Measurements from ENCODE around the gene RPH3AL. TPM values are rescaled to one million over a fixed set of nuclear protein-coding genes. Genes with fewer than 3 reads are reported as not detected.

The RPH3AL gene
- total RNA-seq, 1 experiment from 2014 or later: 2.8 TPM

DNA sequence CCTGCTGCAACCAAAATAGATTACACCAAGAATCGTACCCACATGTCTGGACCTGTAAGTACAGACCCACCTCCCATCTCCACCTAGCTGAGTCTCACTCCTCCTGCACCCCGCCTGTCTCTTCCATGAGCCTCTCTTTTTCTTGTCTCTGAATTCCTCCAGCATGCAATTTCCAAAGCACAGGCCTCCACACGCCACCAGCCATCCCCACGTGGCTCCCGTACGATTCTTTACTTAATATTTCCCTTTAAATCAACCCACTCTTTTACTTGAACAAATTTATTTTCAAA is 1.2 kb downstream of the RPH3AL start:
- Histone ChIP-seq H3K27me3 (ENCODE audit: control insufficient read depth, insufficient read depth, low read length) (no peaks in the 10 kb centered on the region), H3K4me3 (ENCODE audit: insufficient read depth, low read depth, low read length) (no peak overlapping the region), H3K36me3 (replicated peaks; ENCODE audit: control insufficient read depth, insufficient read depth, low read length) (no peaks in the 10 kb centered on the region)
- no peak for DNase-seq

DNA sequence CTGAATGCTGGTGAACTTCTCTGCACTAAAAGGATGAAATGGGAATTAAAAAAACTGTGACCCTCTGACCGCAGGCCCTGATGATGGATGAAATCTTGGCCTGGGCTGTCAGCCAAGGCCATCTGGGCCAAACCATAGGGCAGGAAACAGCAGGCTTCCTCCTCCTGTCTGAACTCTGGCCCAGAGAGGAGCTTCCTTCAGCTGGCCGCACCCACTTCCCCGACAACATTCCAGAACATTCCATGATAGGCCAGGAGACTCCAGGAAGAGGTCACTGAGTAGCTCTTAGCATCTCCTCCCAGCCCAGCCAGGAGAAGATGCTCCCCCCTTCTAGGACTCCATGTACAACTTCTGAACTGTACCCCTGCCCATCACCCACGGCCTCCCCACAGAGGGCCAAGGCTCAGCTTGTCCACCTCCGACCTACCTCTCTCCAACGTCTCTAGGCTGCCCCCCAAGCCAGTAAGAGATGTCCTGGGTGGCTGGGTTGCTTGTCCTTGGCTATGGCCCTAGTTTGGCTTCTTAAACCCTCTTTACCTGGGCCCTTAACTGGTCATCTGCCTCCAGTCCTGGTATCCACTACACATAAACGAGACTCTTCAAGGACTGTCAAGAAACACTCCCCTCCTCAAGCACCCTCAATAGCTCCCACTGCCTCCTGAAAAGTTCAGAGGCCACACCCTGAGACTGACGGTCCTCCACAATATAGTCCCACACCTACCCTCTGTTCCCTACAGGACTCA is 1.7 kb downstream of the RPH3AL start:
- Histone ChIP-seq H3K27me3 (ENCODE audit: control insufficient read depth, insufficient read depth, low read length) (no peaks in the 10 kb centered on the region), H3K36me3 (replicated peaks; ENCODE audit: control insufficient read depth, insufficient read depth, low read length) (no peaks in the 10 kb centered on the region), H3K4me3 (ENCODE audit: insufficient read depth, low read depth, low read length) (no peak overlapping the region)
- DNase-seq: peak; percentile 48

DNA sequence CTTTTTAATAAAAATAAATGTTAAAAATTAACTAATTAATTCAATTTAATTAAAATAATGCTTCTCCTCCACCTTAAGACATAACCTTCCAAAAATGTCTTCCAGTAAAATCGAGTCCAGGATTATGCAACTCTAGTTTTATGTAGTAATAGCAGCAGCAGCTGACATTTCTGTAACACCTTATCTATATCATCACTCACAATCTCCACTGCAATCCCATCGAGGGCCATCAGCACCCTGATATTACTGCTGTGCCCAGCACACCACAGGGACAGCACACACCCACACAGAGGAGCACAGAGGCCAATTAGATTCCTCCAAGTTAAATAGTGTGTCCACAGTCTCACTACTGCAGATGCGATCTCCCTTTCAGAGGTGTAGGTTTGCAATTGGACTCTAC is 2.9 kb downstream of the RPH3AL start:
- Histone ChIP-seq H3K27me3 (ENCODE audit: control insufficient read depth, insufficient read depth, low read length) (no peaks in the 10 kb centered on the region), H3K4me3 (ENCODE audit: insufficient read depth, low read depth, low read length) (no peak overlapping the region), H3K36me3 (replicated peaks; ENCODE audit: control insufficient read depth, insufficient read depth, low read length) (no peaks in the 10 kb centered on the region)
- no peak for DNase-seq

DNA sequence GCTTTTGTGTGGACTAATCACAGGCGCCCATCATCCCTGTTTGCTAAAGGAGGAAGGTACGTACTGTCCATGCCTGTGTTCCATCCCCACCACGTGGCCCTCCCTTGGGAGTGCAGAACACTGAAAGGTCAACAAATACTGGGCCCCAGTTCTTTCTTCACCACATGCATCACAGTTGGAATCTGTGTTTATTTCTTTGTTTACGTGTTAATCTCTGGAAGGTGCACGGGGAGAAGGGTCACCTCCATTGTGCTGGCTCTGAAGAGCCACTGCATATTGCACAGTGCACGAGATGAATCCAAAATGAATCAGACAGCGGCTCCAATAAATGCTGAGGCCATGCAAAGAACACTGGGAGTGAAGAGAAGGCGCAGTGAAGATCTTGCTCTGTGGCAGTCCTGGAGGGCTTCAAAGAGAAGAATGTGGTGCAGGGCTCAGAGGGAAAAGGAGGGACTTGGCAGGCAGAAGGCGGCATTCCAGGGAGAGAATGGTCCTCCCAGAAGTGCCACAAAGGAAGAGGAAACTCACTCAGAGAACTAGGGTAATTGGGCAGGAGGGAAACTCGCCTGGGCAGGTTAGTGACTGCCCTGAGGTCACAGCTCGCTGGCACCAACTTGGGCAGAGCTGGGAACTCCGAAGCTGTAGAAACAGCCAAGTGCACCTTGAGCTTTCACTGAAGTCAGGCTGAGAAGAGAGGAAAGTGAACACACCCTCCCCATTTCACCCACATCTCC is 3.7 kb downstream of the RPH3AL start:
- Histone ChIP-seq H3K4me3 (ENCODE audit: insufficient read depth, low read depth, low read length) (no peak overlapping the region), H3K36me3 (replicated peaks; ENCODE audit: control insufficient read depth, insufficient read depth, low read length) (no peaks in the 10 kb centered on the region), H3K27me3 (ENCODE audit: control insufficient read depth, insufficient read depth, low read length) (no peaks in the 10 kb centered on the region)
- no peak for DNase-seq

DNA sequence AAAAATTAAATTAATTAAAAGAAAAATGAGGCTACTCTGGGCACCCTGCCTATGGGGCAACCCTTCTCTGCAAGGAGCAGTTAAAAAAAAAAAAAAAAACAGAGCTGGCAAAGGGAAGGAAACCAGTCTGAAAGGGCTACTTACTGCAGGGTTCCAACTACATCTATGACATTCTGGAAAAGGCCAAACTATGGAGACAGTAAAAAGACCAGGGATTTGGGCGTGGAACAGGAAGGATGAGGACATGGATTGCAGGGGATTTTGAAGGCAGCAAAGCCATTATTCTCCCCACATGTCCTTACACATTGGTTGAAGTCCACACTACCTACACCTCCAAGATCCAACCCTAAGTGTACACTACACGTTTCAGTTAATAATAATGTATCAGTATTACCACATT is 4.6 kb downstream of the RPH3AL start:
- no peak for DNase-seq
- H3K36me3 ChIP-seq (replicated peaks; ENCODE audit: control insufficient read depth, insufficient read depth, low read length): no peaks in the 10 kb centered on the region
- no peak overlapping the region for H3K4me3 ChIP-seq (ENCODE audit: insufficient read depth, low read depth, low read length)
- H3K27me3 ChIP-seq (ENCODE audit: control insufficient read depth, insufficient read depth, low read length): no peaks in the 10 kb centered on the region

DNA sequence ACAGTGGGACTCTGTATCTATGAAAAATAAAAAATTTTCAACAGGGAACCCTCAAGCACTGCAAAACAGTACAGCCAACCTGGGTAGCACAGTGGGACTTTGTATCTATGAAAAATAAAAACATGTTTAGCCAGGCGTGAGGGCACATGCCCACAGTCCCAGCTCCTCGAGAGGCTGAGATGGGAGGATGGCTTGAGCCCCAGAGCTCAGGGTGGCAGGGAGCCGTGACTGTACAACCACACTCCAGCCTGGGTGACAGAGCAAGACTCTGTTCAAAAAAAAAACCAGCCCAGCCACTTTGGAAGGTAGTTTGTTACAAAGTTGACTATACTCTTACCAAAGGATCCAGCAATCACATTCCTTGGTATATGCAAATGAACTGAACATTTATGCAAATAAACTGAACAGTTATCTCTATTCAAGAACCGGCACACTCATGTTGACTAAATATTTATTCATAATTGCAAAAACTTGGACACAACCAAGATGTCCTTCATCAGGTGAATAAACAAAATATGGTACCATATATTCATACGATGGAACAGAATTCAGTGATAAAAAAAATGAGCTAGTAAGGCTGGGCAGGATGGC is 5.2 kb downstream of the RPH3AL start:
- no peak overlapping the region for H3K4me3 ChIP-seq (ENCODE audit: insufficient read depth, low read depth, low read length)
- no peak for DNase-seq

DNA sequence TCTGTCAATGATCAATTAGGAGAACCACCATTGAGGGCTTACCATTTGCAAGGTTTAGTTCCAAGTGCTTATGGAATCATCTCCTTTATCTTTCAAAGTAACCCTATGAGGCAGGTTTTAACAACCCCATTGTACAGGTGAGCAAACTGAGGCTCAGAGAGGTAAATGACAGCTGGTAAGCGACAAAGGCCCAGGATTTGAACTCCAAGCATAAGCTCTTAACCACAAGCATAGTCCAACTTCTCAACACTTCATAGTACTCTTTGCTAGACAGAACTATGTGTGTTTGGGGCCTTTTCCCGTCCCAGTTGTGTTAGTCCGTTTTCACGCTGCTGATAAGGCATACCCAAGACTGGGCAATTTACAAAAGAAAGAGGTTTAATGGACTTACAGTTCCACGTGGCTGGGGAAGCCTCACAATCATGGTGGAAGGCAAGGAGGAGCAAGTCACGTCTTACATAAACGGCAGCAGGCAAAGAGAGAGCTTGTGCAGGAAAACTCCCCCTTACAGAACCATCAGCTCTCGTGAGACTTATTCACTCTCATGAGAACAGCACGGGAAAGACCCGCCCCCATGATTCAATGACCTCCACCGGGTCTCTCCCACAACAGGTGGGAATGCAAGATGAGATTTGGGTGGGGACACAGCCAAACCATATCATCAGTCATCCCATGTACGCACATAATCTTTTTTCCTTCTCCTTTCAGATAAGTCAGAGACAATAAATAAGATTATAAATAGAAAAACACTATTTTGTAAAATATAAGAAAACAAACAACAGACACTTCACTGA is 6.4 kb downstream of the RPH3AL start:
- Histone ChIP-seq H3K36me3 (replicated peaks; ENCODE audit: control insufficient read depth, insufficient read depth, low read length) (no peaks in the 10 kb centered on the region), H3K27me3 (ENCODE audit: control insufficient read depth, insufficient read depth, low read length) (no peaks in the 10 kb centered on the region), H3K4me3 (ENCODE audit: insufficient read depth, low read depth, low read length) (no peak overlapping the region)
- no peak for DNase-seq

More for the DNA sequence above, 5.2 kb downstream of the RPH3AL start:
- no peaks in the 10 kb centered on the region for H3K36me3 ChIP-seq (replicated peaks; ENCODE audit: control insufficient read depth, insufficient read depth, low read length)
- H3K27me3 ChIP-seq (ENCODE audit: control insufficient read depth, insufficient read depth, low read length): no peaks in the 10 kb centered on the region

DNA sequence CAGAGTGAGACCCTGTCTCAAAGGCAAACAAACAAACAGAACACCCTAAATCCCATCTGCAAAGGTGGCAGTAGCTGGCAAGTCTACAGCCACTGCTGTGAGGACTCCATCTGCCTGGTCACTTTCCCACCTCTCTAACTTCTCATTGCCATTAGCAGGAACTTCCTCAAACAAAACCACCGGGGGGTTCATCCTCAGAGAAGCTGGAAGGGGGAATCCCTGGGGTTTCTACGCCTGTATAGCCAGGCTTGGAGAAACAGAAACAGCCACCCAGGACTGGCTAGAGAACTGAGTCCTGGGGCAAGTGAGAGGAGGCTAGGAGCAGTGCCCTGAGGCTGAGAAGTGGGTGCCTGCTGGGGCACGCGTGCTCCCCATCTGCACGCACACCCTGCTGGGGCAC is 7.3 kb downstream of the RPH3AL start:
- Histone ChIP-seq H3K36me3 (replicated peaks; ENCODE audit: control insufficient read depth, insufficient read depth, low read length) (no peaks in the 10 kb centered on the region), H3K27me3 (ENCODE audit: control insufficient read depth, insufficient read depth, low read length) (no peaks in the 10 kb centered on the region)
- peak; percentile 21 for DNase-seq

DNA sequence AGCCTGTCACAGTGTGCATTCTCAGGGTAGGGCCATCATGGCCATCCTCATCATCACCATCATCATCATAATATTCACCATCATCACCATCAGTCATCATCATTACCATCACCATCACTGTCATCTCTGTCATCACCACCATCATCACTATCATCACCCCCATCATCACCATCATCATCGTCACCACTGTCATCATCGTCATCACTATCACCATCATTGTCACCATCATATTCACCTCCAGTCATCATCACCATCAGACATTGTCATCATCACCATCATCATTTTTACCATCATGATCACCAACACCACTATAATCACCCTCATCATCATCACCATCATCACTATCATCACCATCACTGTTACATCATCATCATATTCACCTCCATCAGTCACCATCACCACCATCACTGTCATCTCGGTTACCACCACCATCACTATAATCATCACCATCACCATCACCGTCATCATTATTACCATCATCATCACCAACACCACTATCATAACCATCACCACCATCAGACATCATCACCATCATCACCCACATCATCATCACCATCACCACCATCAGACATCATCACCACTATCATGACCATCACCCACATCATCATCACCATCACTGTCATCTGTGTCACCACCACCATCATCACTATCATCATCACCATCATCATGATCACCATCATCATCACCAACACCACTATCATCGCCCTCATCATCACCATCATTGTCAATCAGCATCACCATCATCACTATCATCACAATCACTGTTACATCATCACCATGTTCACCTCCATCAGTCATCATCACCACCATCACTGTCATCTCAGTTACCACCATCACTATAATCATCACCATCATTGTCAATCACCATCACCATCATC is 8.5 kb downstream of the RPH3AL start:
- no peaks in the 10 kb centered on the region for H3K27me3 ChIP-seq (ENCODE audit: control insufficient read depth, insufficient read depth, low read length)
- DNase-seq: no peak

More for the DNA sequence above, 7.3 kb downstream of the RPH3AL start:
- no peak overlapping the region for H3K4me3 ChIP-seq (ENCODE audit: insufficient read depth, low read depth, low read length)

DNA sequence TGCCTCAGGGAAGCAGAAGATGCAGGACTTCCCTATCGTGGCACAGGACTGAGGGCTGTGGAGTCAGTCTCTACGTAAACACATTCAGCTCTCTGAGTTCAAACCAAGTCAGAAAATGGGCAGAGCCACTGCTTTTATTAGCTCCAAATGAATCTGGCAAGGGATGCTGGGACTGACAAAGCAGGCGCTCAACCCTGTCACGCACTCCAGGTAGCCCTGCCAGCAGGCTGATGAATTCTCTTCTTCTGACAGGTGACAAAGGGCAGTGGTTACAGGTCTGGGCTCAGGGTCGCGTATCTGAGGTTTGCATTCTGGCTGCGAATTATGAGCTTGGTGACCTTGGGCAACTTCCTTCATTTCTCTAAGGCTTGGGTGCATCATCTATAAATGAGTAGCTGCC is 9.4 kb downstream of the RPH3AL start:
- Histone ChIP-seq H3K27me3 (ENCODE audit: control insufficient read depth, insufficient read depth, low read length) (no peaks in the 10 kb centered on the region), H3K4me3 (ENCODE audit: insufficient read depth, low read depth, low read length) (no peak overlapping the region), H3K36me3 (replicated peaks; ENCODE audit: control insufficient read depth, insufficient read depth, low read length) (no peaks in the 10 kb centered on the region)
- DNase-seq: peak; percentile 15

More for the DNA sequence above, 8.5 kb downstream of the RPH3AL start:
- H3K4me3 ChIP-seq (ENCODE audit: insufficient read depth, low read depth, low read length): no peak overlapping the region
- H3K36me3 ChIP-seq (replicated peaks; ENCODE audit: control insufficient read depth, insufficient read depth, low read length): no peaks in the 10 kb centered on the region

DNA sequence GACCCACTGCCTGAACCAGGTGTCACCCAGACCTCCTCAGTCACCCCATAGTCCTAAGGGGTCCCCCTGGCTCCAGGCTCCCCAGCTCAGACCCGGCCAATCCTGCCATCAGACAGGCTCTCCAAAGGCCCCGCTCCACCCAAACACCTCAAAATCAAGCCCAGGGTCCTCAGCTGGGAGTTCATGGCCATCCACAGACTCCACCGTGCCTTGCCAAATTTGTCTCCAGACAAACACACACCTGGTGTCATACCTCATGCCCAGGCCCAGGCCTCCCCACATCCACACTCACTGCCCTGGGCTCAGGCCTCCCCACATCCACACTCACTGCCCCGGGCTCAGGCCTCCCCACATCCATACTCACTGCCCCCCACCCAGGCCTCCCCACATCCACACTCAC is 12.5 kb downstream of the RPH3AL start:
- DNase-seq: peak; percentile 50

DNA sequence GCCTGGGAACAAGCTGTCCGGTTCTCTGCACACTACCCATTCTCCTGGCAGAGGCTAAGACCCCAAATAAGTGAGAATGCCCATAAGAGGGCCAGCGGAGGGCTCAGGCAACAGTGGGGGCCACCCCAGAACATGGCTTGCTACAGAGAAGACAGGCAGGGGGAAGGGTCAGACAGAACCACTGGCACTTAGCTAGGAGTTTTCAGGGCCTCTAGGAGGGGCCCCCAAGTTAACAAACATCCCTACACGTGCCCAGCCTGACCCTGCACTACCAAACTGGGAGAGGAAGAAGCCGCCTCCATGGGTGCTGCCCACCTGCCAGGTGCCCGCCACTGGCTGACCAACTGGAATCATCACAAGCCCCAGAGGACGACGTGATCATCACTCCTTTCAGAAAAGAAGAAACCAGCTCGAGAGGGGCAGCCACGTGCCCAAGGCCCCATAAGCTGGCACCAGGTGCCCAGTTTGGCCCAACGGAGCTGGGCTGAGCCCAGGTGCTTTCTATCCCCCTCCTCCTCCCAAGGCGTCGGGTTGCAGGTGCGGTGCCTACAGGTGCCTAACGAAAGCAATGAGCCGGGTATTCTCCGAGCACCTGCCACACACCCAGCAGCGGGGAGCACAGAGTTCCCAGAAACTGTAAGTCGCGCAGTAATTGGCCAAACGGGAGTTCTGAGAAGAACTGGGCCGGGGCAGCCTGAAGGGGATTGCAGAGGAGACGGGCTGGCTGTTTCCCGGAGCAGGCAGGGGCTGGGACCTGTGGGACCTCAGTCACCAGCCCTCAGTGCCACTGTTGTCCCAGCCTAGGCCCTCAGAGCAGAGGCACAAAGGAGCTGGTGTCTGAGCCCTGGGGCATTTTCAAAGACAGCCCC is 13.2 kb downstream of the RPH3AL start:
- H3K4me3 ChIP-seq (ENCODE audit: insufficient read depth, low read depth, low read length): no peak overlapping the region
- peak; percentile 70 for DNase-seq
- peaks cover 5% of the 10 kb centered on the region; the same call in 1 of the 2 replicates for H3K27me3 ChIP-seq (ENCODE audit: control insufficient read depth, insufficient read depth, low read length)
- H3K36me3 ChIP-seq (replicated peaks; ENCODE audit: control insufficient read depth, insufficient read depth, low read length): no peaks in the 10 kb centered on the region

More for the DNA sequence above, 12.5 kb downstream of the RPH3AL start:
- H3K36me3 ChIP-seq (replicated peaks; ENCODE audit: control insufficient read depth, insufficient read depth, low read length): no peaks in the 10 kb centered on the region
- no peak overlapping the region for H3K4me3 ChIP-seq (ENCODE audit: insufficient read depth, low read depth, low read length)
- peaks cover 4% of the 10 kb centered on the region; the same call in 1 of the 2 replicates for H3K27me3 ChIP-seq (ENCODE audit: control insufficient read depth, insufficient read depth, low read length)

Measured in H7 (cell line).